Peyer's patch (tissue), 4 donors: ENCODE data around the gene MDC1. TPM values are rescaled to one million over a fixed set of nuclear protein-coding genes. Genes with fewer than 3 reads are reported as not detected.
"Not testable (repeated sequence)": the region's sequence is repeated elsewhere in the genome, so short reads cannot be mapped to it uniquely, and the experiment has no call there.

ENCODE experiments used
- DNase-seq, 3 donors: peaks; one replicate each; pipeline ENCODE4 v3.0.0-alpha.2; 2017 to 2019
- H3K27ac ChIP-seq, 4 donors: fragments of 200-600 bp; sonication (generic); one replicate each; pipeline ENCODE4 v1.5.1; 2016 to 2019
- H3K27me3 ChIP-seq, 2 donors: fragments of 200-600 bp; sonication (generic); one replicate each; pipeline ENCODE4 v1.5.1; 2019
- H3K36me3 ChIP-seq, 3 donors: fragments of 200-600 bp; sonication (generic); one replicate each; pipeline ENCODE4 v1.5.1; 2016 to 2019
- H3K4me1 ChIP-seq, 4 donors: fragments of 200-600 bp; sonication (generic); one replicate each; pipeline ENCODE4 v1.5.1; 2016 to 2019
- H3K4me3 ChIP-seq, 4 donors: fragments of 200-600 bp; sonication (generic); 1 replicate in 3 of 4; 2 replicates in 1 of 4; pipeline ENCODE4 v1.5.1; 2016 to 2019; ENCODE audit warnings: mild to moderate bottlenecking in 1 of 4
- H3K9me3 ChIP-seq, 4 donors: fragments of 200-600 bp; sonication (generic); one replicate each; pipeline ENCODE4 v1.5.1; 2016 to 2019; ENCODE audit warnings: mild to moderate bottlenecking in 1 of 4
- CTCF ChIP-seq, 6 experiments: fragments of 450-650 bp in 4 of 6; fragments of 200-600 bp in 2 of 6; sonication (generic) in 1 of 6; IDR thresholded peaks; one replicate each; pipeline ENCODE4 v1.5.1; 2017 to 2019; ENCODE audit warnings: antibody characterized with exemption in 6 of 6, mild to moderate bottlenecking in 3 of 6, moderate library complexity in 1 of 6
- POLR2A ChIP-seq, 2 donors: fragments of 450-650 bp; IDR thresholded peaks; one replicate each; pipeline ENCODE4 v1.5.1; 2017; ENCODE audit warnings: antibody characterized with exemption in 2 of 2, mild to moderate bottlenecking in 2 of 2, moderate library complexity in 2 of 2
- total RNA-seq, 4 donors: library from RNA; depleted of rRNA; stranded (reverse); fragments of >200 nt; gene quantifications; one replicate each; pipeline ENCODE4 v1.1.0, GENCODE V29; 2016

MDC1 gene
- total RNA-seq, 4 donors from 2014 or later, result 7.5 to 51.2 (median 19.4) TPM

- Histone ChIP-seq H3K27ac (peak overlapping the region; percentile 74 to 92 (median 90)), H3K36me3 (peaks cover 0 to 18% (median 0%) of the 10 kb centered on the region in 3 donors), H3K4me1 (peaks cover 0 to 34% (median 7%) of the 10 kb centered on the region in 4 donors), H3K4me3 (peak overlapping the region; percentile 26 to 63 (median 54))
- TF ChIP-seq POLR2A (IDR thresholded peaks at IDR 0.05), result peak in 1 of 2 donors; percentile 4
- not testable (repeated sequence) for H3K9me3 ChIP-seq, H3K27me3 ChIP-seq
- DNase-seq, result peak in 1 of 3 donors; percentile 50
Observed at GRCh38 chr6:30717845-30718720, 1.0 kb upstream of the MDC1 start.

- peaks cover 0 to 22% (median 4%) of the 10 kb centered on the region in 4 donors for H3K4me1 ChIP-seq
- peak overlapping the region; percentile 91 to 96 (median 93) for H3K27ac ChIP-seq
- peak in 2 of 6 experiments; percentile 9 to 16 for TF ChIP-seq CTCF (IDR thresholded peaks at IDR 0.05)
- no peak for TF ChIP-seq POLR2A (IDR thresholded peaks at IDR 0.05)
Observed at GRCh38 chr6:30716879-30717128, 277 bp downstream of the MDC1 start.

GRCh38 chr6:30714263-30714662 lies 2.8 kb downstream of the MDC1 start:
- no peaks in the 10 kb centered on the region for H3K9me3 ChIP-seq
- no peak overlapping the region for H3K27ac ChIP-seq
- peaks cover 0 to 40% (median 0%) of the 10 kb centered on the region in 3 donors for H3K36me3 ChIP-seq
- DNase-seq, result no peak
- H3K4me1 ChIP-seq, result peaks cover 0 to 18% (median 3%) of the 10 kb centered on the region in 4 donors
- H3K27me3 ChIP-seq, result no peaks in the 10 kb centered on the region
- TF ChIP-seq CTCF (IDR thresholded peaks at IDR 0.05) (no peak), POLR2A (IDR thresholded peaks at IDR 0.05) (no peak)
- H3K4me3 ChIP-seq, result no peak overlapping the region

More at GRCh38 chr6:30716879-30717128, 277 bp downstream of the MDC1 start:
- Histone ChIP-seq H3K27me3 (no peaks in the 10 kb centered on the region), H3K4me3 (peak overlapping the region; percentile 51 to 84 (median 68)), H3K9me3 (no peaks in the 10 kb centered on the region), H3K36me3 (peaks cover 0 to 26% (median 0%) of the 10 kb centered on the region in 3 donors)
- no peak for DNase-seq

GRCh38 chr6:30712441-30712945 lies 4.6 kb downstream of the MDC1 start:
- H3K4me1 ChIP-seq, result peaks cover 0 to 8% (median 3%) of the 10 kb centered on the region in 4 donors
- no peak for DNase-seq
- H3K36me3 ChIP-seq, result peaks cover 0 to 40% (median 0%) of the 10 kb centered on the region in 3 donors
- H3K27me3 ChIP-seq, result no peaks in the 10 kb centered on the region
- H3K9me3 ChIP-seq, result no peaks in the 10 kb centered on the region
- TF ChIP-seq POLR2A (IDR thresholded peaks at IDR 0.05) (no peak), CTCF (IDR thresholded peaks at IDR 0.05) (no peak)
- no peak overlapping the region for H3K27ac ChIP-seq
- no peak overlapping the region for H3K4me3 ChIP-seq

- no peak for TF ChIP-seq CTCF (IDR thresholded peaks at IDR 0.05)
- no peak for TF ChIP-seq POLR2A (IDR thresholded peaks at IDR 0.05)
- Histone ChIP-seq H3K4me3 (no peak overlapping the region), H3K27me3 (no peaks in the 10 kb centered on the region), H3K27ac (peak overlapping the region in 1 of 4 donors; percentile 25), H3K9me3 (no peaks in the 10 kb centered on the region), H3K4me1 (peaks cover 0 to 8% (median 3%) of the 10 kb centered on the region in 4 donors), H3K36me3 (peaks cover 0 to 40% (median 0%) of the 10 kb centered on the region in 3 donors)
- DNase-seq, result no peak
Observed at GRCh38 chr6:30711758-30712380, 5.2 kb downstream of the MDC1 start.
